NCI-H345 treated with DMSO at 0.1 percent for 48 hours (cell line): ENCODE results near the gene TAOK3.
"Not testable (repeated sequence)": the region's sequence is repeated elsewhere in the genome, so short reads cannot be mapped to it uniquely, and the experiment has no call there.

Experiments
- DNase-seq: peaks from one replicate; lab custom pipeline; 2025; ENCODE audit not compliant: unreplicated experiment; lab: John Stamatoyannopoulos, UW

The TAOK3 gene

GRCh38 chr12:118372541-118373495 is at the start of gene TAOK3:
TAOK3 (minus strand) TSS chr12:118372907; CDS start chr12:118255567, 117,340 bp downstream.
- peak; percentile 95 for DNase-seq

GRCh38 chr12:118420673-118421072 is 48.0 kb upstream of the TAOK3 start:
- DNase-seq: no peak

DNA sequence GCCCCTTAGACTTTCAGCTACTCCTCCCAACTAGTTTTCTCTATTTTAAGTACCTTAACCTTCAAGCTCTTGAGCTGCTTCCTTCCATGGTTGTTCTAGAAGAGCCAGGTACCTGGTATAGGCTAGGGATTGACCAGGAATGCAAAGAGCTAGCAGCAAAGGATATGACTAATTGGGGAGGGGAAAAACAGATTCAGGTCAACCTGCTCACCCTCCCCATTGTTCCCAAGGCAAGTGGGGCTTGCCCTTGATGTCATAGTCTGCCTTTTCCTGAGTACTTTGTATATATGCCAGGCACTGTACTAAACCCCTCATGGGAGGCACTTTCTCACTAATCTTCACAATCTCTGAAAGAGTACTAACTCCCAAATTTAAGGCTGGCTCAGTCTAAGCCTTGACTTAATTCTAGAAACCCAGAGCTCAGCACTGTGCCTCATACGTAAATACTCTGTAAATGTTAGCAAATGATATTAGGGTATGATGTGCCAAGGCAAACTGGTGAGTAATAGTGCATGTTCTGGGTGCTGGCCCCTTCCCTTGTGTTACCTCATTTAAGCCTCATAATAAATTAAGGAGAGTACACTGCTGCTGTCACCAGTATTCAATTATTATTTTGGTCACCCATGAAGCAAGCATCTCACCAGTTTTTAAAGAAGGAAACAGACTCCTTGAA is 45.8 kb upstream of the TAOK3 start:
- DNase-seq: no peak

- no peak for DNase-seq
These were observed 45.2 kb upstream of the TAOK3 start for GRCh38 chr12:118417942-118418341.

DNA sequence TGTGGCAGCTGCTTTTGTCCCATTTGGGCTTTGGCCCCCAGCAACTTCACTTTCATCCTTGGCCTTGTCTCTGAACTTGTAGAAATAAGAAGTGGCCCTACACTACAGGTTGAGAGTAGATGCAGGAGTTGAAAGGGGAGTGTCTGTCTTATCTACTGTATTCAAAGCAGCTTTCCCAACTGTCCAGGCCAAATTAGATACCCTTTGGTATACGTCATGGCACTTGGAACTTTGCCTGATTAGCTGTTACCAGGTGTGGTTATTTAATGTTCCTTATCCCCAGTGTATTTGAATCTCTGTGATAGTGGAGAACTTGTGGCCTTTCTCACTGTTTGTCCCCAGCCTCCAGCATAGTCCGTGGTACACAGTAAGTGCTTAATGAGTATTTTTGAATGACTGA is 37.1 kb upstream of the TAOK3 start:
- DNase-seq: no peak

- not testable (repeated sequence) for DNase-seq
These were observed 35.5 kb upstream of the TAOK3 start for GRCh38 chr12:118408241-118408640.

- DNase-seq: peak; percentile 30
These were observed 32.3 kb upstream of the TAOK3 start for GRCh38 chr12:118404876-118405521.

DNA sequence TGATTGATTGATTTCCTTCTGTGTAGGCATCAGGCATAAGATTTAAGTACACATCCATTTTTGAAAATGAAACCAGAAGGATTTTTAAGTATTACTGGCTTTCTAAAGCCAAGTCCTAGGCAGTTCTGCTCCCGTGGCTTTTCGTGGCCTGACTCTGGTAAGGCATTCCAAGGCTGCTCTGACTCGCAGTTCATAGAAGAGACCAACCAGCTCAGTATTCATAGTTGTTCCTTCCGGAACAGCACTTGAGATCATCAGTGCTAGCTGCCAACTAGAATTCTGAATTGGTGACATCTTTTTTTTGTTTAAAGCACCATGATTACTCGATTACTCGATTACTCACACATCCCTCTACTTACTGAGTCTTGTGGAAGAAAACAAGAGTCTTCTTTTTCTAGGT is 29.5 kb upstream of the TAOK3 start:
- DNase-seq: no peak

DNA sequence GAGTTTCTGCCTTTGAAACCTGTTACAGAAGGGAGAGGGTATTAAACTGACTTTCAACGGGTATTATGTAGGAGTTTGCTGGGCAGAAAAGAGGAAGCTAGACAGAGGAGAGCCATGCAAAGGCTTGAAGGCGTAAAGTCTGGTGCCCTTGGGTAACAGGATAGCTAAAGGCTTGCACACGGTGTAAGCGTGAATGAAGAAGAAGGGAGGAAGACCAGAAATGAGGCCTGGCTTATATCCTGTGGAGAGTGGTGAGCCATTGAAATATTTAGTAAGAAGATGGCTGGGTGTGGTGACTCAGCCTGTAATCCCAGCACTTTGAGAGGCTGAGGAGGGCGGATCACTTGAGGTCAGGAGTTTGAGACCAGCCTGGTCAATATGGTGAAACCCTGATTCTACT is 26.2 kb upstream of the TAOK3 start:
- no peak for DNase-seq

GRCh38 chr12:118398524-118398923 is 25.8 kb upstream of the TAOK3 start:
- no peak for DNase-seq

GRCh38 chr12:118397708-118398440 is 25.2 kb upstream of the TAOK3 start:
- DNase-seq: no peak

- DNase-seq: no peak
These were observed 19.1 kb upstream of the TAOK3 start for GRCh38 chr12:118391836-118392235.

DNA sequence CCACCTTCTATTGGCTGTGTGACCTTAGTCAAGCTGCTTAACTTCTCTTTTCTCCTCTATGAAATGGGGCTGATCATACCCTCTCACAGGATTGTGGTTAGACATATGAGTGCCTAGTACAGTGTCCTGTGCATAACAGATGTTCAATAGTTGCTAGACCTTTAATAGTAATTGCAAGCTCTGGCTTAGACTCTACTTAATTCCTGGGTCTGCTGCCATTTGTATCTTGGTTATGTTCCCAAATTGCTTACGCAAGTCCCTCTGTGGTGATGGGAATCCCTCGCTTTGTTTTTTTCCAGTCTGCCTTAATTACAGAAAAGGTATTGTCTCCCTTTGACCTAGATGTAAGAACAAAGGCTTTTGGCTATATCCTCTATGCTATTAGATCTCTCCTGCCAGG is 18.7 kb upstream of the TAOK3 start:
- no peak for DNase-seq

DNA sequence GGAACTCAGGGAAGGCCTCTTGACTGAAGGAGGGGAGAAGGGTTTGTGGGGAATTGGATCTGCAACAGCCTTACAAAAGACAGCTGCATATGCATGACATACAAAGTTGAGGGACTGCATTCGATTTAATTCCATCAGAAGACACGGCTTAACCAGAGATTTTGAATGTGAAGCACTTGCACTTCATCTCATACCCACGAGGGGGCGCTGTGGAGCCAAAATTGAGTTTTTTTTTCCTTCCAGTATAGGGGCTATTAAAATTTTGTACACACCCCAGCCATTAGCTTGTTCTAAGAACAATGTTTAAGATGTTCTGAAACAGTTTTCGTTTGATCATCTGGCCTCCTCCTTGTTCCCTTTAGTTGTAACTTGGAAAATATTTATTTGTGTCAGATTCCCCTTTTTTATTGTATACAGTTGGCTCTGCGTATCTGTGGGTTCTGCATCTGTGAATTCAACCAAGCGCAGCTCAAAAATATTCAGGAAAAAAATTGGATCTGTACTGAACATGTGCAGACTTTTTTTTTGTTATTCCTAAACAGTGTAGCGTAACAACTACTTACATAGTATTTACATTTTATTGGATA is 5.3 kb upstream of the TAOK3 start:
- peak; percentile 25 for DNase-seq

DNA sequence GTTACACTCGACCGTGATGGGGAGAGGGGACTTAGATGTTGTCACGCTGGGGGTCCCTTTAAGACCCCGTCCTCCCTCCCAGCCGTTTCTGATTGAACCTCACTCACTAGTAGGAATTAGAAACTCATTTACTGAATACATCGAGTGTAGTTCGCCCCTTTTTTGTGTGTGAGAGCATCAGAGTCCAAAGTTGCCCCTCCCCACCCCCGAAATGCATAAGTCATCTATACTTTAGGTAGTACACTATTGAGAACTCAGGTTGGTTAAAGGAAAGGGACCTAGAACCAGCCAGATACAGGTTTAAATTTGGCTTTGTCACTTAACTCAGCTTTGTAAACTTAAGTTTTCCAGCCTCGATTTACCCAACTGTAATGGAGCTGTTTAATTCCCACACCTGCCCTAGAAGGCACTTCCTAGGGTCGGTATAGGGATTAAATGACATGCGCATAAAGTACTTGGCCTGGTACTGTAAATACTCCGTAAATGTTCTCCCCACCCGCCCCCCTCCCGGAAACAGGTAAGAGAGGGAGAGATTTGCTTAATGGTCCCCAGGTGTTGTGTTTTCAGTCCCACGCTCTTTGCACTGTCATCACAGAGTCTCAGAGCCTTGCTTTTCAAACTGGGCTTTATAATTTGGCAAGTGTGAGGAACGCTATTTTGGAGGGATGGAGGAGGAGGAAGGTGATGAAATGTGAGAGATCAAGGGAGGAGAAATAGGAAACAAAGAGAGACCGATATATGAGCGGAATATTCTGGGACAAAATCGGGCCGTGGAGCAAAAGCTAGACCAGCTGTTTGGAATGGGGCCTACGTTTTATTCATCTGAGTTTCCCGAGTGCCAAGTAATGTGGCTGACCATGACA is 4.5 kb upstream of the TAOK3 start:
- DNase-seq: peak; percentile 19

GRCh38 chr12:118376089-118377020 is 3.6 kb upstream of the TAOK3 start, which contains the start of gene SUDS3:
SUDS3 (plus strand) TSS chr12:118376555; CDS start chr12:118376692, 137 bp downstream.
- DNase-seq: peak; percentile 84

DNA sequence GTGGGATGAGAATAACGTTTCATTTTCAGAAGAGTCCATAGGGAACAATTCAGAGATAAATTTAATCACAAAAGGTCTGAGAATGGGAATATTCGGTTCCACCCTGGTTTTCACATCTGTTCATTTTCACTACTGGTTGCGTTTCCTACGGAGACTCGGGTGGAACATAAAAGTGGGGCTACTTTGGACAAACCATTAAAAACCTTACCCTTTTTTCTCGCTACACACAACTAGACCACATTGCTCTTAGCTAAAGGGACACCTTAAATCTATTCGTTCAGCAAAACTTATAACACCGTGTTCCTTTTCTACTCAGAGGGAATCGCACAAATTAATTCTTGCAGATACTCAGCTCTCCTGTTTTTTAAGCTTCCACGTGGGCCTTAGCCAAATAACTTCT is 2.6 kb upstream of the TAOK3 start:
- DNase-seq: no peak

DNA sequence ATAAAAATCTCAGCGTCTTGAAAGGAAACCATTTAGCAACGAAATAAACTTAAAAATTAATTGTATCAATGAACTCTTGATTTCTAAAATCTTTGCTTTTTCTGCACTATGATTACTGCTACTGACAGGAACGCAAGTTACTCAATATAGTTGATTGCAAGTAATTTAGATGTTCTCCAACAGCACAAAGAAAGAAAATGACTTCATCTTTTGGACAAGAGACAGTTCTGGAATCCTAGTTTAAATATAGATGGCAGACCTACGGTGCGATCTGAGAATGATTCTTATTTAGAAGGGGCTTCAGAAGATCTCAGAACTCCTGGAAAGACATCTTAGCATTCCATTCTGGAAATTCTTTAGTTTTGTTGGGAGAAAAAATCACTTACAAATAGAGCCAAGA is 2.2 kb upstream of the TAOK3 start:
- DNase-seq: no peak
